CD14-positive monocyte (primary cell): ENCODE data around the gene TMED10. TPM values are rescaled to one million over a fixed set of nuclear protein-coding genes. Genes with fewer than 3 reads are reported as not detected.

Source experiments
- DNase-seq, 3 donors: peaks; one replicate each; pipeline ENCODE4 v3.0.0-alpha.2; 2011 to 2022
- H2AFZ ChIP-seq: 2 replicates; pipeline ENCODE4 v1.6.0; 2012; ENCODE audit warnings: mild to moderate bottlenecking, low read depth, low read length, inconsistent platforms; ENCODE audit not compliant: insufficient read depth, poor library complexity, severe bottlenecking
- H3K27ac ChIP-seq, 2 donors: 1 replicate in 1 of 2; 2 replicates in 1 of 2; pipeline ENCODE4 v1.5.1; 2012 to 2013; ENCODE audit warnings: low read length in 2 of 2, control low read depth in 1 of 2, inconsistent platforms in 1 of 2, low read depth in 1 of 2, mild to moderate bottlenecking in 1 of 2
- H3K27me3 ChIP-seq, 2 donors: one replicate each; pipeline versions ENCODE4 v1.6.0 to v1.6.1; 2011 to 2013; ENCODE audit warnings: low read length in 2 of 2; ENCODE audit not compliant: control insufficient read depth in 2 of 2, insufficient read depth in 2 of 2
- H3K36me3 ChIP-seq, 2 donors: replicated peaks in 1 of 2; 1 replicate in 1 of 2; 2 replicates in 1 of 2; pipeline versions ENCODE4 v1.5.1 to v1.6.1; 2012 to 2013; ENCODE audit warnings: low read length in 2 of 2, control low read depth in 1 of 2, inconsistent platforms in 1 of 2, mild to moderate bottlenecking in 1 of 2; ENCODE audit not compliant: insufficient read depth in 2 of 2, control insufficient read depth in 1 of 2
- H3K4me1 ChIP-seq, 2 donors: 1 replicate in 1 of 2; 2 replicates in 1 of 2; pipeline versions ENCODE4 v1.5.1 to v1.6.1; 2012 to 2013; ENCODE audit warnings: low read length in 2 of 2, control low read depth in 1 of 2, inconsistent platforms in 1 of 2, mild to moderate bottlenecking in 1 of 2, moderate library complexity in 1 of 2; ENCODE audit not compliant: insufficient read depth in 2 of 2, control insufficient read depth in 1 of 2
- H3K4me2 ChIP-seq: replicated peaks from 2 replicates; pipeline ENCODE3; 2012; ENCODE audit warnings: low read length, moderate library complexity, mild to moderate bottlenecking; ENCODE audit not compliant: poor library complexity, severe bottlenecking; ENCODE audit errors: extremely low read depth
- H3K4me3 ChIP-seq, 3 experiments: fragments of 200-600 bp in 1 of 3; sonication (generic) in 1 of 3; replicated peaks in 1 of 3; 1 replicate in 2 of 3; 2 replicates in 1 of 3; pipeline ENCODE4 v1.5.1; 2011 to 2013; ENCODE audit warnings: low read length in 3 of 3, mild to moderate bottlenecking in 3 of 3, control low read depth in 2 of 3, low read depth in 2 of 3, inconsistent platforms in 1 of 3, moderate library complexity in 1 of 3
- H3K79me2 ChIP-seq: 2 replicates; pipeline ENCODE4 v1.6.0; 2012; ENCODE audit warnings: mild to moderate bottlenecking, control low read depth, inconsistent platforms, low read length, moderate library complexity; ENCODE audit not compliant: insufficient read depth
- H3K9ac ChIP-seq: 2 replicates; pipeline ENCODE4 v1.6.0; 2017; ENCODE audit warnings: low read length, mild to moderate bottlenecking; ENCODE audit not compliant: insufficient read depth, poor library complexity, severe bottlenecking
- H3K9me3 ChIP-seq, 2 donors: replicated peaks in 1 of 2; 1 replicate in 1 of 2; 2 replicates in 1 of 2; pipeline versions ENCODE4 v1.5.1 to v1.6.1; 2012 to 2013; ENCODE audit warnings: low read length in 2 of 2, control low read depth in 1 of 2; ENCODE audit not compliant: control insufficient read depth in 1 of 2, insufficient read depth in 1 of 2
- H4K20me1 ChIP-seq: 2 replicates; pipeline ENCODE4 v1.6.0; 2012; ENCODE audit warnings: mild to moderate bottlenecking, low read length, control low read depth, moderate library complexity; ENCODE audit not compliant: insufficient read depth
- H3K27ac Mint-ChIP-seq, 7 donors: one replicate each; pipeline ENCODE4 v1.8.0; 2020; ENCODE audit warnings: mild to moderate bottlenecking in 7 of 7, mixed read lengths in 7 of 7, moderate library complexity in 6 of 7, inconsistent platforms in 2 of 7
- H3K27me3 Mint-ChIP-seq, 3 donors: one replicate each; pipeline ENCODE4 v1.8.0; 2021 to 2022; ENCODE audit warnings: low read depth in 3 of 3, mild to moderate bottlenecking in 3 of 3, mixed read lengths in 3 of 3, moderate library complexity in 3 of 3, inconsistent platforms in 1 of 3
- H3K36me3 Mint-ChIP-seq, 2 donors: one replicate each; pipeline ENCODE4 v1.8.0; 2020; ENCODE audit warnings: mixed read lengths in 2 of 2, inconsistent platforms in 1 of 2, mild to moderate bottlenecking in 1 of 2
- H3K4me1 Mint-ChIP-seq: one replicate; pipeline ENCODE4 v1.8.0; 2020; ENCODE audit warnings: mild to moderate bottlenecking, mixed read lengths
- H3K4me3 Mint-ChIP-seq, 2 donors: one replicate each; pipeline ENCODE4 v1.8.0; 2020; ENCODE audit warnings: mild to moderate bottlenecking in 2 of 2, mixed read lengths in 2 of 2, moderate library complexity in 1 of 2
- H3K9me3 Mint-ChIP-seq, 7 donors: one replicate each; pipeline ENCODE4 v1.8.0; 2020 to 2022; ENCODE audit warnings: mixed read lengths in 7 of 7, mild to moderate bottlenecking in 6 of 7, moderate library complexity in 6 of 7, inconsistent platforms in 2 of 7
- WGBS: methylation state at CpG from one replicate; pipeline ENCODE4 v1.1.5; 2013; ENCODE audit warnings: missing lambda C conversion rate; ENCODE audit not compliant: insufficient coverage; 5-methylcytosine and 5-hydroxymethylcytosine counted together
- intact Hi-C, 2 donors: fragments of 100-400 bp; cut with micrococcal nuclease; formaldehyde crosslinking; loops; one replicate each; pipeline versions ENCODE4 v1.15.0 to v1.15.1; 2023
- polyA plus RNA-seq, 3 donors: library from polyadenylated mRNA; depleted of rRNA in 1 of 3; unstranded in 2 of 3; stranded (reverse) in 1 of 3; fragments of 300-500 nt in 2 of 3; fragments of >200 nt in 1 of 3; fragmentation: Illumina TruSeq in 2 of 3; gene quantifications; 1 replicate in 2 of 3; 2 replicates in 1 of 3; pipeline ENCODE4 v1.2.3, GENCODE V29; 2012 to 2021
- TF ChIP-seq, protein P1 (sequence below): fragments of 200-600 bp; IDR thresholded peaks from one replicate; pipeline ENCODE4 v1.8.0; 2022; ENCODE audit warnings: antibody characterized with exemption, mild to moderate bottlenecking

Gene TMED10
- polyA plus RNA-seq, 3 donors, result 98.5 to 243 (median 233) TPM

DNA sequence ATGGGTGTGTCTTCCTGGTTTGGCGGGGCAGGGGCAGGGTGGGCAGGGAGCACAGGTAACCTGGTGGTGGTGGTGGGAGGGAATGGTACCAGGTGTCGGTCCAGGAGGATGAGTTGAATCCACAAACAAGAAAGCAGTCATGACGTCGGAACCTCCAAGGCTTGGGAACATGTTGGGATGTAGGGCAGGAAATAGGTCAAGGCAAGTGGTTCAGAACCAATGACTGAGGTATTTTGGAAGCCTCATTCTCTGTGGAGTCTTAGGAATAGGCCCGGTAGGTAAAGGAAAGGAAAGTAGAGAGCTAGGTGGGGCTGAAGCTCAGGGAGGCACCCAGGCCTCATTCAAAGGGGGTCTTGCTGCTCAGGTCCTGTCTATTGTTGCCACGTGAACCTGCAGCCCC, 39.1 kb upstream of the TMED10 start:
- Histone ChIP-seq H3K36me3 (no peaks in the 10 kb centered on the region), H2AFZ (no peak overlapping the region), H3K79me2 (no peaks in the 10 kb centered on the region), H3K27ac (no peak overlapping the region), H3K4me3 (no peak overlapping the region), H3K27me3 (no peaks in the 10 kb centered on the region), H3K4me2 (no peak overlapping the region), H3K9me3 (no peaks in the 10 kb centered on the region), H4K20me1 (no peaks in the 10 kb centered on the region), H3K9ac (no peak overlapping the region), H3K4me1 (peaks cover 8 to 13% of the 10 kb centered on the region in 2 donors)
- WGBS, result 65% methylated on average over 4 of the region's 6 CpGs
- Mint-ChIP-seq H3K4me1 (peaks cover 19% of the 10 kb centered on the region), H3K4me3 (no peak overlapping the region), H3K27ac (peak overlapping the region in 1 of 7 donors; percentile 5), H3K27me3 (peaks cover 0 to 4% (median 2%) of the 10 kb centered on the region in 3 donors), H3K36me3 (peaks cover 0 to 1% of the 10 kb centered on the region in 2 donors), H3K9me3 (peaks cover 0 to 2% (median 0%) of the 10 kb centered on the region in 7 donors)
- no peak for DNase-seq
- TF ChIP-seq, protein P1, sequence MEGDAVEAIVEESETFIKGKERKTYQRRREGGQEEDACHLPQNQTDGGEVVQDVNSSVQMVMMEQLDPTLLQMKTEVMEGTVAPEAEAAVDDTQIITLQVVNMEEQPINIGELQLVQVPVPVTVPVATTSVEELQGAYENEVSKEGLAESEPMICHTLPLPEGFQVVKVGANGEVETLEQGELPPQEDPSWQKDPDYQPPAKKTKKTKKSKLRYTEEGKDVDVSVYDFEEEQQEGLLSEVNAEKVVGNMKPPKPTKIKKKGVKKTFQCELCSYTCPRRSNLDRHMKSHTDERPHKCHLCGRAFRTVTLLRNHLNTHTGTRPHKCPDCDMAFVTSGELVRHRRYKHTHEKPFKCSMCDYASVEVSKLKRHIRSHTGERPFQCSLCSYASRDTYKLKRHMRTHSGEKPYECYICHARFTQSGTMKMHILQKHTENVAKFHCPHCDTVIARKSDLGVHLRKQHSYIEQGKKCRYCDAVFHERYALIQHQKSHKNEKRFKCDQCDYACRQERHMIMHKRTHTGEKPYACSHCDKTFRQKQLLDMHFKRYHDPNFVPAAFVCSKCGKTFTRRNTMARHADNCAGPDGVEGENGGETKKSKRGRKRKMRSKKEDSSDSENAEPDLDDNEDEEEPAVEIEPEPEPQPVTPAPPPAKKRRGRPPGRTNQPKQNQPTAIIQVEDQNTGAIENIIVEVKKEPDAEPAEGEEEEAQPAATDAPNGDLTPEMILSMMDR, result no peak
- intact Hi-C loops, result no loop called here

DNA sequence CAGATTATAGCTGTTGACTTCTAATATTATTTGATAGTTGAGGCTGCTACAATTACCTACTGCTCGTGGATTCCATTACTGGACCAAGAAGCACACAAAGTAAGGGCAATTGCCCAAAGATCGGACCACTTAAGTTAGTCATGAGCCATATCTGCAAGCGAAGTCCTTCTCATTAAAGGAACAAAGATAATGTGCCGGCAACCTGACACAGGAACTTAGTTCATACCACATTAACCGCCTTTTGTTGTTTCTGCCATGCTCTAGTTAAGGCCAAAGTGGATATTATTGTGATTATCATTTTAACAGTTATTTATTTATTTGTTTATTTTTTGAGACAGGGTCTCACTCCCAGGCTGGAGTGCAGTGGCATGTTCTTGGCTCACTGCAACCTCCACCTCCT, 38.1 kb upstream of the TMED10 start:
- Mint-ChIP-seq H3K4me1 (peaks cover 13% of the 10 kb centered on the region), H3K4me3 (no peak overlapping the region), H3K27ac (no peak overlapping the region), H3K27me3 (peaks cover 0 to 4% (median 2%) of the 10 kb centered on the region in 3 donors), H3K9me3 (peaks cover 0 to 2% (median 0%) of the 10 kb centered on the region in 7 donors), H3K36me3 (peaks cover 0 to 1% of the 10 kb centered on the region in 2 donors)
- Histone ChIP-seq H3K9me3 (no peaks in the 10 kb centered on the region), H3K4me2 (no peak overlapping the region), H3K79me2 (no peaks in the 10 kb centered on the region), H4K20me1 (no peaks in the 10 kb centered on the region), H3K36me3 (no peaks in the 10 kb centered on the region), H3K4me3 (no peak overlapping the region), H2AFZ (no peak overlapping the region), H3K9ac (no peak overlapping the region), H3K4me1 (peaks cover 3 to 6% of the 10 kb centered on the region in 2 donors), H3K27me3 (no peaks in the 10 kb centered on the region), H3K27ac (no peak overlapping the region)
- TF ChIP-seq, protein P1, result no peak
- DNase-seq, result no peak
- intact Hi-C loops, result no loop called here
- WGBS, result 100% methylated on average over 2 of the region's 5 CpGs
